ENCODE data around the gene C2orf72. TPM values are rescaled to one million over a fixed set of nuclear protein-coding genes. Genes with fewer than 3 reads are reported as not detected.

Gene C2orf72
- total and polyA plus RNA-seq, 2 donors (not counting 3 experiments of a cell fraction or from before 2014, with no cell fraction given) = 0.01 to 0.11 TPM

- Histone ChIP-seq H3K9ac (replicated peaks; ENCODE audit: extremely low read depth, insufficient read depth, low read length) (no peak overlapping the region), H3K27me3 (ENCODE audit: control insufficient read depth in 2 of 2, insufficient read depth in 2 of 2, low read length in 2 of 2) (peaks cover 4 to 13% of the 10 kb centered on the region in 2 experiments), H3K4me3 (replicated peaks in 1 of 3; ENCODE audit: insufficient read depth in 1 of 3, low read depth in 1 of 3, low read length in 3 of 3) (no peak overlapping the region), H4K20me1 (replicated peaks; ENCODE audit: control insufficient read depth, extremely low read depth, insufficient read depth, low read length) (no peaks in the 10 kb centered on the region), H3K4me2 (ENCODE audit: insufficient read depth, low read length) (no peak overlapping the region), H3K9me3 (replicated peaks; ENCODE audit: control insufficient read depth, insufficient read depth, low read length) (no peaks in the 10 kb centered on the region), H3K4me1 (ENCODE audit: control insufficient read depth, extremely low read depth, insufficient read depth, low read length) (peaks cover 2% of the 10 kb centered on the region), H3K27ac (ENCODE audit: insufficient read depth, low read depth, low read length) (no peak overlapping the region), H2AFZ (ENCODE audit: low read depth, low read length) (no peak overlapping the region), H3K9me1 (replicated peaks; ENCODE audit: control insufficient read depth, extremely low read depth, insufficient read depth, low read length) (no peaks in the 10 kb centered on the region), H3K36me3 (ENCODE audit: control insufficient read depth in 2 of 2, extremely low read depth in 1 of 2, insufficient read depth in 2 of 2, low read length in 2 of 2) (no peaks in the 10 kb centered on the region), H3K79me2 (ENCODE audit: control insufficient read depth, insufficient read depth, low read length) (no peaks in the 10 kb centered on the region)
- no TSS peak for BruUV-seq (replicated peaks)
- TF ChIP-seq CTCF (IDR thresholded peaks at IDR 0.05; ENCODE audit: extremely low read depth in 1 of 2, insufficient read depth in 1 of 2, low read depth in 1 of 2, low read length in 2 of 2) (no peak), MYC (IDR thresholded peaks at IDR 0.05; ENCODE audit: low read depth, low read length) (no peak), FOS (IDR thresholded peaks at IDR 0.05; ENCODE audit: borderline replicate concordance, insufficient read depth, low read length) (no peak), POLR2A (IDR thresholded peaks at IDR 0.05; ENCODE audit: low read depth, low read length) (no peak), GATA2 (IDR thresholded peaks at IDR 0.05; ENCODE audit: insufficient read depth, insufficient read length, low read depth, low read length) (no peak), JUN (IDR thresholded peaks at IDR 0.05; ENCODE audit: borderline replicate concordance, insufficient read depth, insufficient read length, low read depth) (no peak), POLR2AphosphoS5 (IDR thresholded peaks at IDR 0.05; ENCODE audit: insufficient read depth, low read depth, low read length) (no peak), EZH2 (IDR thresholded peaks at IDR 0.05; ENCODE audit: borderline replicate concordance, low read depth, low read length, severe bottlenecking) (no peak)
- TF ChIP-seq, protein P1, sequence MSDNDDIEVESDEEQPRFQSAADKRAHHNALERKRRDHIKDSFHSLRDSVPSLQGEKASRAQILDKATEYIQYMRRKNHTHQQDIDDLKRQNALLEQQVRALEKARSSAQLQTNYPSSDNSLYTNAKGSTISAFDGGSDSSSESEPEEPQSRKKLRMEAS (IDR thresholded peaks at IDR 0.05; ENCODE audit: insufficient read depth, insufficient read length) = no peak
- dilution Hi-C loops (cut with MboI; ENCODE audit: extremely low pct_ligation_motif_present, low sequenced_read_pairs) = no loop called here
- no peak for FAIRE-seq
- POLR2A ChIA-PET = no interaction called here
- CTCF ChIA-PET = interaction anchor here (1.2 to 1.6 kb wide), 3 partner anchors 62 to 225 kb away, joined by 3 to 4 read pairs (median 4); no protein-coding TSS in a partner anchor
- intact Hi-C loops (cut with micrococcal nuclease) = no loop called here
- DNase-seq (ENCODE audit: low read depth, low spot score) = no peak
Measured at GRCh38 chr2:231049286-231050017, 12.1 kb downstream of the C2orf72 start.

All from endothelial cell of umbilical vein (primary cell).